ENCODE data around the gene PDSS1. TPM values are rescaled to one million over a fixed set of nuclear protein-coding genes. Genes with fewer than 3 reads are reported as not detected.

Gene PDSS1
- total and polyA plus RNA-seq, 2 of the 4 experiments (the other 2 are of a cell fraction) = 9.7 to 13.2 TPM

GRCh38 chr10:26765549-26765948, 68.0 kb downstream of the PDSS1 start:
- Histone ChIP-seq H3K4me2 (ENCODE audit: low read depth, low read length) (no peak overlapping the region), H2BK120ac (ENCODE audit: low read depth, low read length) (no peak overlapping the region), H2BK5ac (ENCODE audit: low read depth, low read length, poor library complexity, severe bottlenecking) (no peak overlapping the region), H4K8ac (ENCODE audit: low read depth in 2 of 2, low read length in 2 of 2) (no peak overlapping the region), H3K9me3 (ENCODE audit: control insufficient read depth, insufficient read depth, low read length) (no peaks in the 10 kb centered on the region), H3K56ac (ENCODE audit: extremely low read depth, insufficient read depth, low read length) (no peak overlapping the region), H3K9ac (ENCODE audit: low read depth, low read length) (no peak overlapping the region), H3K27me3 (ENCODE audit: control insufficient read depth, insufficient read depth, low read length) (no peaks in the 10 kb centered on the region), H2BK15ac (ENCODE audit: low read depth, low read length) (no peak overlapping the region), H3K9me1 (ENCODE audit: insufficient read depth, low read length) (no peaks in the 10 kb centered on the region), H4K91ac (ENCODE audit: insufficient read depth, low read depth, low read length) (no peak overlapping the region), H3K23ac (ENCODE audit: low read depth, low read length) (no peak overlapping the region), H4K20me1 (ENCODE audit: insufficient read depth, low read length) (no peaks in the 10 kb centered on the region), H3K4me3 (ENCODE audit: insufficient read depth, low read depth, low read length) (no peak overlapping the region), H3K4ac (ENCODE audit: low read depth, low read length) (no peak overlapping the region), H2AFZ (replicated peaks; ENCODE audit: low read length, poor library complexity) (no peak overlapping the region), H4K5ac (ENCODE audit: low read depth, low read length) (no peak overlapping the region), H2AK9ac (replicated peaks; ENCODE audit: low read depth, low read length, poor library complexity) (peak overlapping the region; percentile 82), H3K27ac (ENCODE audit: insufficient read depth, low read length) (no peak overlapping the region), H2BK20ac (ENCODE audit: low read depth, low read length) (no peak overlapping the region), H2AK5ac (ENCODE audit: low read depth, low read length) (no peak overlapping the region), H3K4me1 (ENCODE audit: control insufficient read depth, insufficient read depth, low read length) (no peaks in the 10 kb centered on the region), H3K18ac (ENCODE audit: low read depth, low read length) (no peak overlapping the region; the same call in 1 of the 2 replicates), H3K14ac (replicated peaks; ENCODE audit: low read depth, low read length) (0 out of 2 replicates have a peak overlapping the region, but pooled peaks have one; percentile 41), H3K36me3 (ENCODE audit: control insufficient read depth, insufficient read depth, low read length) (peaks cover 8% of the 10 kb centered on the region; the same call in 1 of the 2 replicates), H3K79me1 (ENCODE audit: low read depth in 1 of 2, low read length in 2 of 2) (peaks cover 5 to 22% of the 10 kb centered on the region in 2 experiments)
- intact Hi-C loops (cut with micrococcal nuclease) (loop anchor here (5.0 kb wide), 1 partner anchor 92 kb away; no protein-coding TSS in a partner anchor), in situ Hi-C loops (cut with MboI; ENCODE audit: low sequenced_read_pairs) (no loop called here), dilution Hi-C loops (cut with HindIII; ENCODE audit: low sequenced_read_pairs, unreplicated experiment) (no loop called here)
- TF ChIP-seq, protein P1, sequence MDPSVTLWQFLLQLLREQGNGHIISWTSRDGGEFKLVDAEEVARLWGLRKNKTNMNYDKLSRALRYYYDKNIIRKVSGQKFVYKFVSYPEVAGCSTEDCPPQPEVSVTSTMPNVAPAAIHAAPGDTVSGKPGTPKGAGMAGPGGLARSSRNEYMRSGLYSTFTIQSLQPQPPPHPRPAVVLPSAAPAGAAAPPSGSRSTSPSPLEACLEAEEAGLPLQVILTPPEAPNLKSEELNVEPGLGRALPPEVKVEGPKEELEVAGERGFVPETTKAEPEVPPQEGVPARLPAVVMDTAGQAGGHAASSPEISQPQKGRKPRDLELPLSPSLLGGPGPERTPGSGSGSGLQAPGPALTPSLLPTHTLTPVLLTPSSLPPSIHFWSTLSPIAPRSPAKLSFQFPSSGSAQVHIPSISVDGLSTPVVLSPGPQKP (IDR thresholded peaks at IDR 0.05; ENCODE audit: borderline replicate concordance, low read depth, low read length) = no peak
- no peak for TF ChIP-seq CEBPB (IDR thresholded peaks at IDR 0.05; ENCODE audit: low read depth, low read length)
- TF ChIP-seq, protein P2, sequence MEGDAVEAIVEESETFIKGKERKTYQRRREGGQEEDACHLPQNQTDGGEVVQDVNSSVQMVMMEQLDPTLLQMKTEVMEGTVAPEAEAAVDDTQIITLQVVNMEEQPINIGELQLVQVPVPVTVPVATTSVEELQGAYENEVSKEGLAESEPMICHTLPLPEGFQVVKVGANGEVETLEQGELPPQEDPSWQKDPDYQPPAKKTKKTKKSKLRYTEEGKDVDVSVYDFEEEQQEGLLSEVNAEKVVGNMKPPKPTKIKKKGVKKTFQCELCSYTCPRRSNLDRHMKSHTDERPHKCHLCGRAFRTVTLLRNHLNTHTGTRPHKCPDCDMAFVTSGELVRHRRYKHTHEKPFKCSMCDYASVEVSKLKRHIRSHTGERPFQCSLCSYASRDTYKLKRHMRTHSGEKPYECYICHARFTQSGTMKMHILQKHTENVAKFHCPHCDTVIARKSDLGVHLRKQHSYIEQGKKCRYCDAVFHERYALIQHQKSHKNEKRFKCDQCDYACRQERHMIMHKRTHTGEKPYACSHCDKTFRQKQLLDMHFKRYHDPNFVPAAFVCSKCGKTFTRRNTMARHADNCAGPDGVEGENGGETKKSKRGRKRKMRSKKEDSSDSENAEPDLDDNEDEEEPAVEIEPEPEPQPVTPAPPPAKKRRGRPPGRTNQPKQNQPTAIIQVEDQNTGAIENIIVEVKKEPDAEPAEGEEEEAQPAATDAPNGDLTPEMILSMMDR (conservative IDR thresholded peaks at IDR 0.05; ENCODE audit: low read depth, low read length) = no peak
- TF ChIP-seq CHD1 (IDR thresholded peaks at IDR 0.05; ENCODE audit: low read depth, low read length) = no peak
- TF ChIP-seq, protein P3, sequence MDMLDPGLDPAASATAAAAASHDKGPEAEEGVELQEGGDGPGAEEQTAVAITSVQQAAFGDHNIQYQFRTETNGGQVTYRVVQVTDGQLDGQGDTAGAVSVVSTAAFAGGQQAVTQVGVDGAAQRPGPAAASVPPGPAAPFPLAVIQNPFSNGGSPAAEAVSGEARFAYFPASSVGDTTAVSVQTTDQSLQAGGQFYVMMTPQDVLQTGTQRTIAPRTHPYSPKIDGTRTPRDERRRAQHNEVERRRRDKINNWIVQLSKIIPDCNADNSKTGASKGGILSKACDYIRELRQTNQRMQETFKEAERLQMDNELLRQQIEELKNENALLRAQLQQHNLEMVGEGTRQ (IDR thresholded peaks at IDR 0.05; ENCODE audit: low read depth, low read length) = no peak
- TF ChIP-seq MXI1 (IDR thresholded peaks at IDR 0.05; ENCODE audit: borderline replicate concordance, low read depth, low read length) = no peak
- no peak for TF ChIP-seq MAZ (IDR thresholded peaks at IDR 0.05; ENCODE audit: borderline replicate concordance, low read depth, low read length)
- TF ChIP-seq RFX5 (IDR thresholded peaks at IDR 0.05; ENCODE audit: low read depth, low read length) = no peak
- no peak for TF ChIP-seq RAD21 (IDR thresholded peaks at IDR 0.05; ENCODE audit: low read length)
- TF ChIP-seq NFE2L2 (IDR thresholded peaks at IDR 0.05; ENCODE audit: low read depth, low read length) = no peak
- TF ChIP-seq FOS (IDR thresholded peaks at IDR 0.05; ENCODE audit: low read depth, low read length) = no peak
- no peak for TF ChIP-seq POLR2A (IDR thresholded peaks at IDR 0.05; ENCODE audit: low read depth, low read length)
- TF ChIP-seq BHLHE40 (IDR thresholded peaks at IDR 0.05; ENCODE audit: low read depth, low read length) = no peak
- no peak for TF ChIP-seq SMC3 (IDR thresholded peaks at IDR 0.05; ENCODE audit: low read depth, low read length)
- TF ChIP-seq MAFK (IDR thresholded peaks at IDR 0.05; ENCODE audit: low read depth, low read length) = no peak
- no peak for TF ChIP-seq RCOR1 (IDR thresholded peaks at IDR 0.05; ENCODE audit: insufficient replicate concordance, low read length)
- WGBS, 2 experiments (ENCODE audit: extremely low coverage in 2 of 2, insufficient read length in 1 of 2) = no CpG with 5 or more reads among the region's 2 CpGs
- CTCF ChIA-PET = interaction anchor here (0.6 kb wide), 1 partner anchor 383 kb away, joined by 3 read pairs; no protein-coding TSS in a partner anchor
- DNase-seq = peak; percentile 10
- ATAC-seq (ENCODE audit: low read depth) = no peak; the same call in 1 of the 2 replicates
- POLR2A ChIA-PET (ENCODE audit: unreplicated experiment) = no interaction called here
- no TSS peak for BruUV-seq (replicated peaks)
